GM19463 (cell line): ENCODE data around the gene RPP40.
"Not testable (repeated sequence)": the region's sequence is repeated elsewhere in the genome, so short reads cannot be mapped to it uniquely, and the experiment has no call there.

Experiments used
- ATAC-seq: cut with Tn5 transposase; IDR thresholded peaks from one replicate; pipeline ENCODE4 v1.9.1; 2021; ENCODE audit warnings: mild to moderate bottlenecking, moderate library complexity; ENCODE audit not compliant: unreplicated experiment

Gene RPP40

GRCh38 chr6:5020142-5020541 is 16.3 kb upstream of the RPP40 start:
- ATAC-seq, result no peak

DNA sequence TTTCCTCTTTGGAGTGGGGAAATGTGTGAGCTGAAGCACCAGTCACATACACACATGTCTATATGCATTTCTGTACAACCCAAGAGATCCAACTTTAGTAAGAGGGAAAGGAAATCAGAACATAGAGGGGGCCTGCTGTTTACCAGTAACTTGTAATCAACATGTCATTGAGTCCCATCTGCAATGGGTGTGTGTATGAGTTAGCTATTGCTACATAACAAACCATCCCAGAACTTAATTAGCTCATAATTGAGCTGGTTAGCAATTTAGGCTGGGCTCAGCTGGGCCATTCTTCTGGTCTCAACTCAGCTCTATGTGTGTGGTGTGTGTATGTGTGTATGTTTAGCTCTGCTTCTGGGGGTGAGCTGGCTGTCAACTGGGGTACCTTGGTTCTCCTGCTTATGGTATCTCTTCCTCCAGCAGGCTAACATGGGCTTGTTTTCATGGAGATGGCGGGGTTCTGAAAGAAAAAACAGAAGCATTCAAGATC is 10.3 kb upstream of the RPP40 start:
- no peak for ATAC-seq

DNA sequence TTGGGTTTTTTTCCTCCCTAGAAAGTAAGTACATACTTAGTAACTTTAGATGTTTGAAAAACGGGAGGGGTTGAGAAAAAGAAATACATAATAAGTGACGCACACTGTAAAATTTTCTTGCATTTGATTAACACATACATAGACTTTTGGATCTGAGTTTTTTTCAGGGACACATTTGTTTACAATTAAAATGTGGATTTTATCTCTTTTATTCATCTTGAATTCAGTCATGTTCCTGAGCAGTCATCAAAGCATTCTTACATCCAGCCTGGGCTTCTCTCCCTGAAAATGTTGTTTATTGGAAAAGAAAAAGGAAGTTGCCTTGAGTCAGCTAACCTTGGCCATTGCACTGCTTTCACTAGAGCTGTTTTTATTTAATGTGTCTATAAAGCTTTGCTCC is 8.7 kb upstream of the RPP40 start:
- no peak for ATAC-seq

DNA sequence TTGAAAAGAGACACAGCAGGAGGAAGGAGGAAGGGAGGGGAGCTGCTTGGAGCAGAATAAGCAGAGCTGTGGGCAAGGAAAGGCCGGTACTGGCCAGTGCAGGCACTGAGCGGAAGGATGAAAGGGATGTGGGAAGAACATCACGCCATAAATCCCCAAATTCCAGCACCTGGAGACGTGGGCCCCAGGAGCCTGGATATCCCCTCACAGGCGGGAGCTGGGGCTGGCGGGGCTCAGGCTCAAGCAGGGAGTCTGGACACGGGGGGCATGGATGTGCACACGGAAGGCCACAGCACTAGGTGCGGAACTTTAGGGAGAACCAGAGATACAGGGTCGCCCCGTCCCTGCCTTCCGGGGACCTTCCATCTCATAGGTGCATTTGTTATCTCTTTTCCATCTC is 7.5 kb upstream of the RPP40 start:
- ATAC-seq, result no peak

- no peak for ATAC-seq
Measured at GRCh38 chr6:5007531-5007930, 3.7 kb upstream of the RPP40 start.

GRCh38 chr6:5006222-5006621 is 2.4 kb upstream of the RPP40 start:
- no peak for ATAC-seq

DNA sequence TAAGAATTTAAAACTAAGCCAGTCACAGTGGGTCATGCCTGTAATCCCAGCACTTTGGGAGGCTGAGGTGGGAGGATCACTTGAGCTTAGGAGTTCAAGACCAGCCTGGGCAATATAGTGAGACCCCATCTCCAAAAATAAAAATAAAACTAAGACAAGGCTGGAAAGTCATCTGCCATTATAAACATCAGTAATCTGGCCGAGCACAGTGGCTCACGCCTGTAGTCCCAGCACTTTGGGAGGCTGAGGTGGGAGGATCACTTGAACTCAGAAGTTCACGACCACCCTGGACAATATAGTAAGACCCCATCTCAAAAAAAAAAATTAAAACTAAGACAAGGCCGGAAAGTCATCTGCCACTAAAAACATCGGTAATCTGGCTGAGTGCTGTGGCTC is 1.2 kb upstream of the RPP40 start:
- ATAC-seq, result not testable (repeated sequence)

DNA sequence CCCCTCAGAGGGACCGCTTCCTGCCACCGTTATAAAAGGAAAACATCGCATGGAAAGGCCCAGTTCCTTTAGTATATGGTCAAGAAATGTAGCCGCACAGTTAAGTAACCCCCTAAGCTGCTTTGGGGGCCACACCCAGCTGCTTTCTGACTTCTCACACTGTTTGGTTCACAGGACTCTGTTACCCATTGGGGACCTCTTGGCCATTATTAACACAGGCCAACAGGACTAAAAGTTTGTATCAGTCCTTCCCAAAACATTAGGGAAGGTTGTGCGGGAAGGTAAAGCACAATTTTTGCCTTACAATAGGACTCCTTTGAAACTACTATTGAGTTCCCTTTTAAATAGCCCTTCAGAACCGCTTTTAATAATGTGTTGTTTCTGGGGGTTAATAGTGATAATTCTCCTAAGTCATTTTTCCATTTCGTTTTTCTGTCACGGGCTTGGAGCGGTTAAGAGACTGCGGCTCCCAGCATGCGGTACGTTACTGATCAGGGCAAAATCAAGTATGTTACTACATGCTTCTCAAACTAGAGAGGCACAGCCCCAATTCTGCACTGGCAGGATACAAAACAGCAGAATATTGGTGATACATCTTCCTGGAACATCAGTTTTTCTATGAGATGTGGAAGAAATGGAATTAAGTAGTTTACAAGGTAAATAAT is 668 bp upstream of the RPP40 start:
- ATAC-seq, result no peak

DNA sequence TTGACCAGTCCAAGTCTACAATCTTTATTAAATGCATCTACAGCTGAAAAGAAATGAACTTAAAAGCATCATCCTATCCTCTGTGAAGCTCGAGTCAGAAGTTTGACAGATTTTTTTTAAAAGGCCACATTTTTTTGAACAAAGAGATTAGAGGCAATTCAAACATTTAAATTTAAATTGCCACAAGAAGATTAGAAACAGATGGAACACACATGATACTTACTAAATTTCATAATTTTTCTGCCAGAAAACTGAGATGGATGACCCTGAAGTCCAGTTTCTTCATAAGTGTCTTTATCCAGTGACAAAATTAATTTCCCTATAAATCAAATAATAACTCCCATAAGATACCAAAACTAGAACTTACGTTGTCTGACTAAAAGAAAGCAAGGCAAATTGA is 4.3 kb downstream of the RPP40 start:
- ATAC-seq, result no peak

DNA sequence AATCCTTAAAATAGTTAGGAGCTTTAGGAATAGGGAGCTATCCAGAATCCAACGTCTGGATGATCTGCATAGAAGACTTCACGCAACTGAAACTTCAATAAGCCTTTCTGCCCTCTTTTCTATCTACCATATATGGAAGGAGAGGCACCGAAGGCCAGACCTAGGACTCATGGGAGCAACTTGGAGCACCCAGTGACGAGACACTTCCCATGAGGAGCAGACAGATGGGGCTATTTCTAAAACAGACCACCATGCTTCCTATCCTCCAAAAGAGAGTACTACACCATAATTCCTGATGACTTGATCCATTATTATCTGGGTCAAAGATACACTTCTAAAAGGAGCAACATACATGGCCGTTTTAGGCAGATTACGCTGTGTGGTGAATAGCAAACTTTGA is 6.0 kb downstream of the RPP40 start:
- ATAC-seq, result no peak

DNA sequence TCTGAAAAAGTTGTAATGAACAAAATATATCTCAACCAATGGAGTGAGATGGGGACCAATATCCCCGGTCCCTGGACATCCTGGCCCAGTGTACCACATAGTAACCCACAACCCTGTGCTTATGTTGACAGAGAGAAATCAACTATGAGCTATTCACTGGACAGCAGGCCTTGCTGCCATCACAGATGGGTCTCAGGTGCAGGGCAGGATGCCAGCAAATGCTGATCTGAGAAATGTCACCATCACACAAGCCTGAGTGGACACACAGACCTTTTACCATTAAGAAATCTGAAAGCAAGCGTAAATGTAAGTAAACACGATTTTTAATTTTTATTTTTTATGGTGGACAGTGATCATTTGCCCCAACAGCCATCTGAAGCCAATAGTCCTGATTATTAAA is 9.1 kb downstream of the RPP40 start:
- no peak for ATAC-seq

DNA sequence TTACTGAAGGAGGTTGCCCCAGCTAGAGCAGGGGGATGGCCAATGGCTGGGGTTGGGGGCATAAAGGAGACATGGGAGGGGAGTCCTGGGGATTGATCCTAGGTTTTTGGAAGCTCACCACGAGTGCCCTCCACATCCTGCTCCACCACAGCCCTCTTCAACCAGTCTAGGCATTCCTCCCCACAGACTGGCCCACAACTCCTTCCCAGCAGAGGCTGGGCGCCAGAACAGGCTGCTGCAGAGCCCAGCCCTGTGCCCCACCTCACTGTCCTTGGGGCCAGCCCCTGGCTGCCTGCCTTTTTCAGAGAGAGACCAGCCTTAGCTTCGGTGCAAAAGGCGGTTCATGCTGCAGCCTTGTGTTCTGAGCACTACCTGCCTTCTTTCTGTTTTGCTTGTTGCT is 16.4 kb downstream of the RPP40 start:
- ATAC-seq, result no peak

DNA sequence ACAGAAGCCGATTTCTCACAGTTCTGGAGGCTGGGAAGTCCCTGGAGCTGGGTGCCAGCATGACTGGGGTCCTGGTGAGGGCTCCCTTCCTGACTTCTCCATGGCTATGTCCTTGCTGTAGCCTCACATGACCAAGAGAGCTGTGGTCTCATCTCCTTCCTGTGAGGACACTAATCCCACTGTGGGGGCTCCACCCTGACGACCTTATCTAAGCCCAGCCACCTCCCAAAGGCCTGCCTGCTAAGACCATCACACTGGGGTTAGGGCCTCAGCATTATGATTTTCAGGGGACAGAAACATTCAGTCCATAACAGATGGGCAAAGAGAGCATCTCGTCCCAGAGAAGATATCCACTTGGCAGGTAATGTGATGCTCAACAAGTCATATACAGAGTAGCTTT is 16.8 kb downstream of the RPP40 start:
- ATAC-seq, result no peak

- no peak for ATAC-seq
Measured at GRCh38 chr6:4983322-4983721, 20.5 kb downstream of the RPP40 start.

DNA sequence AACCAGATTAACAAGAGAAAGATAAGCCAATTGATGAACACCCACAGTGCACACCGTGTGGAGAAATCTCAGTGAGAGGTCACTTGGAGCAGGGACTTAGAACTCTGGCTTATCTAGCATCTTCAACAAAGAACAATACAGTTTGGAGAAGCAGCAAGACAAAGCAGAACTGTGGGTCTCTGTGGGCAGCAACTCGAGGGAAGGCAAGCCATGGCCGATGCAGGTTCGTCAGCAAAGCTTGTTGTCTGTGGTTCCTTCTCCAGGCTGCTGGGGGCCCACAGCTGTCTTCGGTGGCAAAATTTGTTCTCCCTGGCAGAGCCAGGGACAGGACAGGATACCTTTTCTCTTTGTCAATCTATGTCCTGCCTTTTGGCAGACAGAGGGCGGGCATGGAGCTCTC is 22.1 kb downstream of the RPP40 start:
- ATAC-seq, result no peak

DNA sequence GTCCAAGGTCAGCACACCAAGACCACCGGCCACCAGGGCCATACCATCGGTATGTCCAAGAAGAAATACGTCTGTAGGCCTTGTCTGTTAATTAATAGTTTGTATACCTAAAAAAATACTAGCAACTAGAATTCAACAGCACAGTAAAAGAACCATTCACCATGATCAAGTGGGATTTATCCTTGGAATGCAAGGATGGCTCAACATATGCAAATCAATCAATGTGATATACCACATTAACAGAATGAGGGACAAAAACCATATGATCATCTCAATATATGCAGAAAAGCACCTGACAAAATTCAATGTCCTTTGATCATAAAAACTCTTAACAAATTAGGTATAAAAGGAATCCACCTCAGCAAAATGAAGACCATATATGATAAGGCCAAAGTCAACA is 24.4 kb downstream of the RPP40 start:
- no peak for ATAC-seq

DNA sequence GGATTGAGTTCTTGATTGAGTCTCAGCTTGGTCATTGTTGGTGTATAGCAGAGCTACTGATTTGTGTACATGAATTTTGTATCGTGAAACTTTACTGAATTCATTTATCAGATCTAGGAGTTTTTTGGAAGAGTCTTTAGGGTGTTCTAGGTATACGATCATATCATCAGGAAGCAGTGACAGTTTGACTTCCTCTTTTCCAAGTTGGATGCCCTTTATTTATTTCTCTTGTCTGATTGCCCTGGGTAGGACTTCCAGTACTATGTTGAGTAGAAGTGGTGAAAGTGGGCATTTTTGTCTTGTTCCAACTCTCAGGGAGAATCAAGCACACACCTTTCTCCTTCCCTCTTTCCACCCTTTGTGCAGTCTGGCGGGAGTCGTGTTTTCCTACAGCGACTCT is 26.4 kb downstream of the RPP40 start:
- ATAC-seq, result no peak

DNA sequence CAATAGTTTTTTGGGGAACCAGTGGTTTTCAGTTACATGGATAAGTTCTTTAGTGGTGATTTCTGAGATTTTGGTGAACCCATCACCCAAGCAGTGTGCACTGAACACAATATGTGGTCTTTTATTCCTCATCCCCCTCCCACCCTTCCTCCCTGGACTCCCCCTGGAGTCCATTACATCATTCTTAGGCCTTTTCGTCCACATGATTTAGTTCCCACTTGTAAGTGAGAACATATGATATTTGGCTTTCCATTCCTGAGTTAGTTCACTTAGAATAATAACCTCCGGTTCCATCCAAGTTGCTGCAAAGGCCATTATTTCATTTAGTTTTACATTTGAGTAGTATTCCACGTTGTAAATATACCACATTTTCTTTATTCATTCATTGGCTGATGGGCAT is 28.3 kb downstream of the RPP40 start:
- no peak for ATAC-seq

- ATAC-seq, result no peak
Measured at GRCh38 chr6:4974962-4975361, 28.9 kb downstream of the RPP40 start.

GRCh38 chr6:4973982-4974745 is 29.7 kb downstream of the RPP40 start:
- ATAC-seq, result no peak

DNA sequence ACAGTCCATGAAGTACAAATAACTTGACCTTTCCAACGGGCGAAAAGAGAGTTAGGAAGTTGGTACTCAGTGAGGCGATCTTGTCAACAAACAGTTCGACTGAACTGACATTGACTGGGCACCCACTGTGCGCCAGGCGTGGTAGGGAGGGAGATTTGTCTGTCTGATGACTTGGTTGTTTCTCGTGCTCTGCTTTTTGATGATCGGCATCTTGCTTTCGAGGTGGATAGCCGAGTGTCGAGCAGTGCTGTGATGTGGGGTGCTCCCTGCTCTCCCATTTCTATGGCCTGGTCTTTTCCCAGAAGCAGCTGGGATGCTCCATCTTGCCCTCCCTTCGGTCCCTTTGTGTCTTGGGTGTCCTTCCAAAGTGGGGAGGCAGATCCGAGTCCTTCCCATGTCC is 30.4 kb downstream of the RPP40 start:
- no peak for ATAC-seq

- no peak for ATAC-seq
Measured at GRCh38 chr6:4972438-4972837, 31.4 kb downstream of the RPP40 start.

- ATAC-seq, result no peak
Measured at GRCh38 chr6:4971851-4972250, 32.0 kb downstream of the RPP40 start.
